Calu3 (cell line): ENCODE measurements around the gene ADCY3. TPM values are rescaled to one million over a fixed set of nuclear protein-coding genes. Genes with fewer than 3 reads are reported as not detected.

Experiments
- BruUV-seq: library from RNA; stranded (reverse); fragments of 400-500 nt; replicated peaks from 2 replicates; lab custom pipeline; 2021; lab: Mats Ljungman, UMichigan
- CTCF ChIA-PET: fragments of 300-600 bp; sonication (Branson Sonifier 250); formaldehyde crosslinking; loops from one replicate; lab custom pipeline; 2022; ENCODE audit warnings: antibody characterized with exemption; lab: Charles Lee
- DNase-seq: peaks from one replicate; pipeline ENCODE4 v3.0.0; 2022
- H3K27ac Mint-ChIP-seq: one replicate; pipeline ENCODE4 v1.8.0; 2022; ENCODE audit warnings: mixed read lengths; ENCODE audit not compliant: unreplicated experiment
- H3K27me3 Mint-ChIP-seq: one replicate; pipeline ENCODE4 v1.8.0; 2022; ENCODE audit warnings: mixed read lengths; ENCODE audit not compliant: unreplicated experiment
- H3K36me3 Mint-ChIP-seq: one replicate; pipeline ENCODE4 v1.8.0; 2022; ENCODE audit warnings: mild to moderate bottlenecking, moderate library complexity, mixed read lengths; ENCODE audit not compliant: insufficient read depth, unreplicated experiment
- H3K4me1 Mint-ChIP-seq: one replicate; pipeline ENCODE4 v1.8.0; 2022; ENCODE audit warnings: mild to moderate bottlenecking, low read depth, mixed read lengths; ENCODE audit not compliant: unreplicated experiment
- H3K4me3 Mint-ChIP-seq: one replicate; pipeline ENCODE4 v1.8.0; 2022; ENCODE audit warnings: mild to moderate bottlenecking, low read depth, moderate library complexity, mixed read lengths; ENCODE audit not compliant: unreplicated experiment
- H3K9me3 Mint-ChIP-seq: one replicate; pipeline ENCODE4 v1.8.0; 2022; ENCODE audit warnings: low read depth, mixed read lengths; ENCODE audit not compliant: unreplicated experiment
- CTCF ChIP-seq: fragments of 200-600 bp; IDR thresholded peaks from one replicate; pipeline ENCODE4 v1.8.0; 2022; ENCODE audit warnings: antibody characterized with exemption; ENCODE audit not compliant: unreplicated experiment
- intact Hi-C: fragments of 100-400 bp; cut with micrococcal nuclease; formaldehyde crosslinking; loops from one replicate; pipeline ENCODE4 v1.10.0; 2022; ENCODE audit not compliant: unreplicated experiment
- total RNA-seq: library from RNA; stranded (reverse); gene quantifications from 2 replicates; pipeline ENCODE4 v1.2.3, GENCODE V29; 2022

Gene ADCY3
- total RNA-seq, 1 experiment from 2014 or later = 63.7 TPM

- Mint-ChIP-seq H3K36me3 (peaks cover 7% of the 10 kb centered on the region), H3K9me3 (peaks cover 5% of the 10 kb centered on the region), H3K4me1 (no peaks in the 10 kb centered on the region), H3K4me3 (no peak overlapping the region), H3K27me3 (no peaks in the 10 kb centered on the region), H3K27ac (no peak overlapping the region)
- no peak for TF ChIP-seq CTCF
- DNase-seq = no peak
- CTCF ChIA-PET = no interaction called here
- no TSS peak for BruUV-seq
- intact Hi-C loops = no loop called here
Measured at GRCh38 chr2:24958411-24958935, 38.4 kb upstream of the ADCY3 start.

DNA sequence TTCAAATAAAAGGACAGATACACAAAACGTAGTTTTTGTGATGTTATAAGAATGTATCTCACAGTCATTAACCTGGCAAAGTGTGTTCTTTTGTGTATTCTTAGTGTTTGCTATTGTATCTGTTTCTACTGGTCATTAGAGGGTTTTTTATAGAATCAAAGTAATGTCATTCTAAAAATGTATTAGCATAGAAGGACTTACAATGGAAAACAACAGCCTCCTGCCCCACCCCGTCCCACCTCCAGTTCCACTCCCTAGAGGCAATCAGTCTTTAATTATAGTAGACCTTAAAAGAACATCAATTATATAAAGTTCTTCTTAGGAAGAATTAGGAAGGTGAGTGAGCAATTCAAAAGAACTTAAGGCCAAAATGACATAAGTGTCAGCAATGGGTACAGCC lies 37.9 kb upstream of the ADCY3 start:
- no TSS peak for BruUV-seq
- Mint-ChIP-seq H3K4me3 (no peak overlapping the region), H3K4me1 (no peaks in the 10 kb centered on the region), H3K27me3 (no peaks in the 10 kb centered on the region), H3K36me3 (peaks cover 7% of the 10 kb centered on the region), H3K9me3 (peaks cover 5% of the 10 kb centered on the region), H3K27ac (no peak overlapping the region)
- no peak for DNase-seq
- intact Hi-C loops = no loop called here
- TF ChIP-seq CTCF = no peak
- CTCF ChIA-PET = no interaction called here

DNA sequence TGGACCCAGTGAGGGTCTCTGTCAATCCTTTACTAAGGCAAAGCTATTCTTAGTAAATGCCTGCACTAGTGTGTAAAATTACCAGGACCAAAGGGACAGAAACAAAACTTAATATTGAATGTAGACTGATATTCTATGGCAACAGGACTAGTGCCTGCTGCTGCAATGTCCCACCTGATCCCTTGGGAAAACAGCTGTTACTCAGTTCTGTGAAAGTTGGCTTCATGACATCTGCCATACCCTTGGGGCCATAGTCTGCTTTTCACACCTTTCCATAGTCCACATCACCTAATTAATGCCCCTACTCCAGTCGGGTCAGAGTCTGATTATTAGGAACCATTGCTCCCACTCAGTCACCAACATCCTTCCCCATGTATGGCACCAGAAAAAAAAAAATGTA lies 37.2 kb upstream of the ADCY3 start:
- CTCF ChIA-PET = no interaction called here

DNA sequence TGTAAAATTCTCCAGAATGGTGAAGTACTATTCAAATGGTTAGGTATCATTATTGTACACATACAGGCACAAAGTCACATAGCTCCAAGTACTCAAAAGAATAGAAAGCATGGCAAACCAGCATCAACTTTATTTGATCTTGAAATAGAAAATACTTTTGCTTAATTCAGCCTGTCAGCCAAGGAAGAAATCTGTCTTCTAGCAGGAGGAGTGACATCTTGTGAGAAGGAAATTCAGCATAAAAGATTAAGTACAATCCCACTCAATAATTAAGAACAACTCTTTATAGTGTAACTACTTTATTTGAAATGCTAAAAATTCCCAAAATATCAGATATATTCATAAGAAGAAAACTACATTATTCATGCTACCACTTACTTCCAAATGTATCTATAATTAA lies 35.9 kb upstream of the ADCY3 start:
- Mint-ChIP-seq H3K4me3 (no peak overlapping the region), H3K27me3 (no peaks in the 10 kb centered on the region), H3K36me3 (peaks cover 7% of the 10 kb centered on the region), H3K27ac (no peak overlapping the region), H3K4me1 (no peaks in the 10 kb centered on the region), H3K9me3 (peaks cover 5% of the 10 kb centered on the region)
- no TSS peak for BruUV-seq
- TF ChIP-seq CTCF = no peak
- intact Hi-C loops = no loop called here
- DNase-seq = no peak
- CTCF ChIA-PET = no interaction called here

More for the DNA sequence above, 37.2 kb upstream of the ADCY3 start:
- no peak for TF ChIP-seq CTCF
- BruUV-seq = no TSS peak
- no peaks in the 10 kb centered on the region for H3K27me3 Mint-ChIP-seq
- no peak overlapping the region for H3K4me3 Mint-ChIP-seq
- H3K9me3 Mint-ChIP-seq = peaks cover 5% of the 10 kb centered on the region
- no peak for DNase-seq
- intact Hi-C loops = no loop called here
- H3K27ac Mint-ChIP-seq = no peak overlapping the region
- H3K36me3 Mint-ChIP-seq = peaks cover 7% of the 10 kb centered on the region
- no peaks in the 10 kb centered on the region for H3K4me1 Mint-ChIP-seq
